ENCODE results near the gene CACNG4.

Gene CACNG4

DNA sequence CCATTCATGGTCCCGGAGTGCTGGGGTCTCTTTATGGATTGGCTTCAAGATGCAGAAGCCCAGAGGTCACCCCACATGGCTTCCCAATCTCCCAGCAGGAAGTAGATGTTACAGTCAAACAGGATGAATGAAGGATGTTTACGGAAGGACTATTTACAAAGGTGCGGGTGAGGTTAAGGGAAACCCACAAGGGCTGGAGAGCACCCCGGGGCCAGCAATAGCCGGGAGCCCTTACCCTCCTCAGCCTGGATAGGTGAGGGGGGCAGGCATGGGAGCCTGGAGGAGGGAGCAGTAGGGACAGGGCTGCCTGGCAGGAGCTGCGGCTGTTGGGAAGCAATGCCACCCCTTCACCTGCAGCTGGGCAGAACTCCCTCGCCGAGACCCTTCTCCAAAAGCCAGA lies 55.3 kb downstream of the CACNG4 start:
- TF ChIP-seq, protein P1, sequence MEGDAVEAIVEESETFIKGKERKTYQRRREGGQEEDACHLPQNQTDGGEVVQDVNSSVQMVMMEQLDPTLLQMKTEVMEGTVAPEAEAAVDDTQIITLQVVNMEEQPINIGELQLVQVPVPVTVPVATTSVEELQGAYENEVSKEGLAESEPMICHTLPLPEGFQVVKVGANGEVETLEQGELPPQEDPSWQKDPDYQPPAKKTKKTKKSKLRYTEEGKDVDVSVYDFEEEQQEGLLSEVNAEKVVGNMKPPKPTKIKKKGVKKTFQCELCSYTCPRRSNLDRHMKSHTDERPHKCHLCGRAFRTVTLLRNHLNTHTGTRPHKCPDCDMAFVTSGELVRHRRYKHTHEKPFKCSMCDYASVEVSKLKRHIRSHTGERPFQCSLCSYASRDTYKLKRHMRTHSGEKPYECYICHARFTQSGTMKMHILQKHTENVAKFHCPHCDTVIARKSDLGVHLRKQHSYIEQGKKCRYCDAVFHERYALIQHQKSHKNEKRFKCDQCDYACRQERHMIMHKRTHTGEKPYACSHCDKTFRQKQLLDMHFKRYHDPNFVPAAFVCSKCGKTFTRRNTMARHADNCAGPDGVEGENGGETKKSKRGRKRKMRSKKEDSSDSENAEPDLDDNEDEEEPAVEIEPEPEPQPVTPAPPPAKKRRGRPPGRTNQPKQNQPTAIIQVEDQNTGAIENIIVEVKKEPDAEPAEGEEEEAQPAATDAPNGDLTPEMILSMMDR (IDR thresholded peaks at IDR 0.05; ENCODE audit: extremely low read depth, missing control alignments): no peak
- no peak for DNase-seq (ENCODE audit: low spot score)

DNA sequence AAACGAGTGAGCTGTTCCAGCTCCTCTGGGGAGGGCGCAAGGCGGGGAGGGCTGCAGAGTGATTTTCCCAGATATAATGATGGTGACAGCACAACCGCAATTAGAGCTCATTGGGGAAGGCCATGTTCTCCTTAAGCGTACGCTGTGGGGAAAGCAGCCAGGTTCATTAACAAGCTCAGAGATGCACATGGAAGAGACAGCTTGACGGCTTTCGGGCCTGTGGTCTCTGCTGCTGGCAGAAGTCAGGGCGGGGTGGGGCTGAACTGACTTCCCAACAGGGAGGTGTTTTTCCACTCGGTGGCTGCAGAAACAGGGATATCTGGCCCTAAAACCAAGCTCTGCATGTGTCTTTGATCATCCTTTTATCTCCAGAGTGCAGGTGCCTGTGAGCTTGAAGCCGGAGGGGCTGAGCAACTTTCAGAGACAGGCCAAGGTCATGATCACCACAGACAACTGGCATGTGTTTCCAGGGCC lies 55.8 kb downstream of the CACNG4 start:
- TF ChIP-seq, protein P1 (IDR thresholded peaks at IDR 0.05; ENCODE audit: extremely low read depth, missing control alignments): no peak
- DNase-seq (ENCODE audit: low spot score): no peak

DNA sequence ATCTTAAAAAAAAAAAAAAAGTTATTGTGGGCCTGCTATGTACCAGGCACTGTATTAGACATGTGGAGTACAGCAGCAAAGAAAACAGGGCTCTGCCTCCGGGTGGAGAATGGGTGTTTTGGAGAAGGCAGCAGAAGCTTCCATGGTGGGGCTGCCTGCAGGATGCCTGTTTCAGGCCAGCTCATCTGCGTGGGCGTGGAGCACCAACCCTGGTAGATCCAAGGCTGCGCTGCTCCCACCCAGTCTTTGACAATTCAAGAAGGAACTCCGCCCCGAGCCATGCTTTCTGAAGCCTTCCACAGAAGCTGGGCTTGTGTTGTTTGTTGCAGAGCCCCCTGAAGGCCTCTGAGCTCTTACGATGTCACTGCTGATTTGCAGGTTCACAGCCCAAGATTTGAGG lies 56.7 kb downstream of the CACNG4 start:
- TF ChIP-seq, protein P1 (IDR thresholded peaks at IDR 0.05; ENCODE audit: extremely low read depth, missing control alignments): no peak
- DNase-seq (ENCODE audit: low spot score): no peak

DNA sequence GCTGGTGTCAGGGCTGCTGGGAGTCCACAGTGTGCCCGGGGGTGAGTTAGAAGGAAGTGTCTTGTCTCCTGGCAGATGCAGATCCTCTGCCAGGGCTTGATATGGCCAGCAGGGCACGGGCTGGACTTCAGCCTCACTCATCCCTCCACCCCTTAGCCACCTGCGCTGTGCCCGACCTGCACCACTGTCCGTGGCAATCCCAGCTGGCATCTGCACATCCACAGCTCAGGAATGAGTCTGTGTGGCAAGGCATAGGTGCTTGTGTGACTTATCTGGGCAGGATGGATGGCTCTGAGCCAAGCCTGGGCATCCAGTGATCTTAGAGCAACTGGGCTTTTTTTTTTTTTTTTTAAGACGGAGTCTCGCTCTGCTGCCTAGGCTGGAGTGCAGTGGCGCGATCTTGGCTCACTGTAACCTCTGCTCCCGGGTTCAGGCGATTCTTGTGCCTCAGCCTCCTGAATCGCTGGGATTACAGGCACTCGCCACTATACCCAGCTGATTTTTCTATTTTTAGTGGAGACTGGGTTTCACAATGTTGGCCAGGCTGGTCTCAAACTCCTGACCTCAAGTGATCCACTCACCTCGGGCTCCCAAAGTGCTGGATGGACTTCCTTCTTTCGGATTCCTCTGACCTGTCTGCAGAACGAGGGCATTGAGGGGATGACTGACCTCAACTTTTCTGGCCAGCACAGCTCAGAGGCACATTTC lies 57.4 kb downstream of the CACNG4 start:
- no peak for DNase-seq (ENCODE audit: low spot score)
- TF ChIP-seq, protein P1 (IDR thresholded peaks at IDR 0.05; ENCODE audit: extremely low read depth, missing control alignments): no peak

DNA sequence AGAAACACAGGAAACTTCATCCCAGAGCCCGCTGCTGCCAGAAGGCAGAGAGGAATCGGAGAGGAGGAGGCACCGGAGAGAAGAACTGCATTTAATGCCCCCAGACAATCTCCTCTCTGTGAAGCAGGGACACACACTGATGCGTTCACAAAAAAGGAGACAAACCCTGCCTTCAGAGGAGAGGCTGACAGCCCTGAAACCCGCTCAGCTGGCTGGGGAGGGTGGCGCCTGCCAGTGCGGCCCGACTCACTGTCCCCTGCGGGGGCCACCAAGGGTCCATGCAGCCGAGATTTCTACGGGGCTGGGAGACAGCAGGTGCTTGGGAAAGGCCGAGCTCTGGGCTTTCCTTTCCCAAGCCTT lies 57.9 kb downstream of the CACNG4 start:
- DNase-seq (ENCODE audit: low spot score): no peak
- TF ChIP-seq, protein P1 (IDR thresholded peaks at IDR 0.05; ENCODE audit: extremely low read depth, missing control alignments): no peak

DNA sequence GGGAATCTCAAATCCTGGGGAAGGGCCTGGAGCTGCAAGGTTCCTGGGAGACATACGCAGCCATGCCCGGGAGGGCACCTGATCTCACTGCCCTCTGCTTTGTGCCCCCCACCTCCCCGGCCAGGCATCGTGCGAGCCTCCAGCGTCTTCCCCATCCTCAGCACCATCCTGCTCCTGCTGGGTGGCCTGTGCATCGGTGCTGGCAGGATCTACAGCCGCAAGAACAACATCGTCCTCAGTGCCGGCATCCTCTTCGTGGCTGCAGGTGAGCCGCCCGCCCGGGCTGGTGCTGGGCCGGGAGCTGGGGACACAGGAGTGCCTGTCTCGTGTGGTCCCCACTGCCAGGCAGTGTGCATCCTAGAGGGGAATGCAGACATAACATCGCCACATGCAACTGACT lies 60.2 kb downstream of the CACNG4 start:
- TF ChIP-seq, protein P1 (IDR thresholded peaks at IDR 0.05; ENCODE audit: extremely low read depth, missing control alignments): no peak
- no peak for DNase-seq (ENCODE audit: low spot score)

DNA sequence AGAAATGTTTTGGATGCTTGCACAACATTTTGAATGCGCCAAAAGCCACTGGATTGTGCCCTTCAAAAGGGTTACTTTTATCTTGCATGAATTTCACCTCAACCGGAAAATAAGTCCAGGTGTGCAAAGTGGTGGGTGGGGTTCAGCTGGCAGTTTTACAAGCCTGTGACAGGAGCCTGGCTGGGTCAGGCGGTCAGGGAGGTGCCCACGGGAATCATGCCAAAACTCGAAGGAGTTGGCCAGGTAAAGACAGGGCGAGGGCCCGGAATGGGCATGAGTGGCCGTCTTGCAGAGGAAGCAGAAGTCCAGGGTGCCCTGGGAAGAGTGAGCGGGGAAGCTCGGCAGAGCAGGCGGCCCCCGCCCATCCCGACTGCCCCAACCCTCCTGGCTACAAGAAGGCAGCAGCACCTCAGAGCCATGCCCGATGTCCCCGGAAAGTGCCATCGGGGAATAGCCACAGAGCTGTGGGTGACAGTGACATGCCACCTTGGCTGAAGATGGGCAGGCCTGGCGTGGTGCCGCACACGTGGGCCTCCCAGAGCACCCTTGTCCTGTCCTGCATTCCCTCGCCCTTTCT lies 60.8 kb downstream of the CACNG4 start:
- no peak for DNase-seq (ENCODE audit: low spot score)
- TF ChIP-seq, protein P1 (IDR thresholded peaks at IDR 0.05; ENCODE audit: extremely low read depth, missing control alignments): no peak

Data from GM20000 (cell line).